T-helper 9 cell (primary cell): ENCODE results near the gene DCUN1D2.
"Not testable (repeated sequence)": the region's sequence is repeated elsewhere in the genome, so short reads cannot be mapped to it uniquely, and the experiment has no call there.

Source experiments
- DNase-seq: peaks from one replicate; pipeline ENCODE4 v3.0.0-alpha.2; 2020

The DCUN1D2 gene

GRCh38 chr13:113445791-113446487 lies 44.6 kb downstream of the DCUN1D2 start:
- DNase-seq = no peak

- no peak for DNase-seq
These were observed 46.5 kb downstream of the DCUN1D2 start for GRCh38 chr13:113443991-113444390.

- no peak for DNase-seq
These were observed 47.5 kb downstream of the DCUN1D2 start for GRCh38 chr13:113442985-113443362.

GRCh38 chr13:113442354-113442984 lies 48.0 kb downstream of the DCUN1D2 start:
- DNase-seq = no peak

- DNase-seq = no peak
These were observed 48.9 kb downstream of the DCUN1D2 start for GRCh38 chr13:113441661-113442060.

GRCh38 chr13:113437408-113438010 lies 53.0 kb downstream of the DCUN1D2 start:
- DNase-seq = no peak

GRCh38 chr13:113436866-113437265 lies 53.6 kb downstream of the DCUN1D2 start:
- DNase-seq = not testable (repeated sequence)

- DNase-seq = not testable (repeated sequence)
These were observed 54.6 kb downstream of the DCUN1D2 start for GRCh38 chr13:113435907-113436306.

- no peak for DNase-seq
These were observed 57.1 kb downstream of the DCUN1D2 start for GRCh38 chr13:113433391-113433916.

- DNase-seq = no peak
These were observed 57.8 kb downstream of the DCUN1D2 start for GRCh38 chr13:113432506-113433270.

- no peak for DNase-seq
These were observed 59.3 kb downstream of the DCUN1D2 start for GRCh38 chr13:113431171-113431570.

GRCh38 chr13:113430378-113431110 lies 60.0 kb downstream of the DCUN1D2 start:
- no peak for DNase-seq

- DNase-seq = no peak
These were observed 60.9 kb downstream of the DCUN1D2 start for GRCh38 chr13:113429608-113429985.

- DNase-seq = no peak
These were observed 61.5 kb downstream of the DCUN1D2 start for GRCh38 chr13:113428871-113429607.

- DNase-seq = no peak
These were observed 62.0 kb downstream of the DCUN1D2 start for GRCh38 chr13:113428469-113428865.

- no peak for DNase-seq
These were observed 62.7 kb downstream of the DCUN1D2 start for GRCh38 chr13:113427562-113428468.

- DNase-seq = no peak
These were observed 63.9 kb downstream of the DCUN1D2 start for GRCh38 chr13:113426591-113426986.

GRCh38 chr13:113425941-113426590 lies 64.4 kb downstream of the DCUN1D2 start:
- DNase-seq = no peak

GRCh38 chr13:113423520-113424163 lies 66.9 kb downstream of the DCUN1D2 start:
- no peak for DNase-seq
